HepG2 (cell line): ENCODE results near the gene ENTPD5. TPM values are rescaled to one million over a fixed set of nuclear protein-coding genes. Genes with fewer than 3 reads are reported as not detected.

Experiments
- CAMTA2 ChIP-seq: sonication (generic); formaldehyde crosslinking; IDR thresholded peaks from 2 replicates; pipeline ENCODE4 v1.4.0; 2020; ENCODE audit warnings: mild to moderate bottlenecking, missing genetic modification reagents, borderline replicate concordance
- EED ChIP-seq: sonication (generic); formaldehyde crosslinking; IDR thresholded peaks from 2 replicates; pipeline ENCODE4 v1.5.0; 2020; ENCODE audit warnings: mild to moderate bottlenecking, missing genetic modification reagents
- FLYWCH1 ChIP-seq: sonication (generic); formaldehyde crosslinking; IDR thresholded peaks from 2 replicates; pipeline ENCODE4 v1.8.1; 2023; ENCODE audit warnings: mild to moderate bottlenecking, missing genetic modification reagents
- MAFK ChIP-seq, 2 experiments: IDR thresholded peaks in 1 of 2; conservative IDR thresholded peaks in 1 of 2; 2 replicates each; pipeline ENCODE4 v1.6.1; 2011; ENCODE audit warnings: improper control_type of control experiment in 2 of 2, low read length in 2 of 2
- MTF1 ChIP-seq: sonication (generic); formaldehyde crosslinking; IDR thresholded peaks from 2 replicates; pipeline ENCODE4 v1.5.0; 2020; ENCODE audit warnings: missing genetic modification reagents
- NCOA2 ChIP-seq: sonication (generic); formaldehyde crosslinking; IDR thresholded peaks from 2 replicates; pipeline ENCODE4 v1.8.0; 2022; ENCODE audit warnings: inconsistent platforms
- RNF219 ChIP-seq: sonication (generic); formaldehyde crosslinking; IDR thresholded peaks from 2 replicates; pipeline ENCODE4 v1.5.0; 2020; ENCODE audit warnings: mild to moderate bottlenecking, missing genetic modification reagents
- SALL1 ChIP-seq: sonication (generic); formaldehyde crosslinking; IDR thresholded peaks from 2 replicates; pipeline ENCODE4 v1.8.0; 2022; ENCODE audit warnings: mild to moderate bottlenecking, missing genetic modification reagents
- TARDBP ChIP-seq: sonication (generic); formaldehyde crosslinking; IDR thresholded peaks from 2 replicates; pipeline ENCODE4 v1.8.0; 2022; ENCODE audit warnings: mild to moderate bottlenecking, missing genetic modification reagents
- ZBTB14 ChIP-seq: sonication (generic); formaldehyde crosslinking; IDR thresholded peaks from 2 replicates; pipeline ENCODE4 v1.4.0; 2020; ENCODE audit warnings: missing genetic modification reagents
- ZNF207 ChIP-seq: fragments of 450-650 bp; IDR thresholded peaks from 2 replicates; pipeline ENCODE4 v1.6.1; 2016; ENCODE audit warnings: antibody characterized with exemption, borderline replicate concordance
- ZNF326 ChIP-seq: sonication (generic); formaldehyde crosslinking; IDR thresholded peaks from 2 replicates; pipeline ENCODE4 v1.4.0; 2020; ENCODE audit warnings: missing genetic modification reagents, borderline replicate concordance
- ZNF513 ChIP-seq: sonication (generic); formaldehyde crosslinking; conservative IDR thresholded peaks from 2 replicates; pipeline ENCODE4 v1.5.0; 2020; ENCODE audit warnings: missing genetic modification reagents
- ZNF670 ChIP-seq: sonication (generic); formaldehyde crosslinking; IDR thresholded peaks from 2 replicates; pipeline ENCODE4 v1.8.0; 2022; ENCODE audit warnings: mild to moderate bottlenecking, missing genetic modification reagents, borderline replicate concordance
- ZNF792 ChIP-seq: IDR thresholded peaks from 2 replicates; pipeline ENCODE4 v1.6.1; 2016
- polyA plus RNA-seq, 8 experiments: library from polyadenylated mRNA; depleted of rRNA in 3 of 8; stranded (reverse) in 7 of 8; unstranded in 1 of 8; fragments of >200 nt; fragmentation: Illumina TruSeq in 4 of 8; extraction: Trizol in 4 of 8; gene quantifications; 2 replicates each; pipeline versions ENCODE4 v1.2.1 to v1.2.3, GENCODE V29; 2011 to 2016; ENCODE audit warnings: low read depth in 4 of 8, missing spikeins in 1 of 8, mixed read lengths in 1 of 8; ENCODE audit not compliant: insufficient read depth in 1 of 8
- total RNA-seq, 5 experiments: library from RNA; depleted of rRNA; stranded (reverse); fragments of >200 nt; fragmentation: Illumina TruSeq; extraction: Trizol; gene quantifications; 2 replicates each; pipeline ENCODE4 v1.2.3, GENCODE V29; 2016; ENCODE audit warnings: low read depth in 1 of 5
- TF ChIP-seq, protein P1 (sequence below): sonication (generic); formaldehyde crosslinking; IDR thresholded peaks from 2 replicates; pipeline ENCODE4 v1.4.0; 2020; ENCODE audit warnings: missing genetic modification reagents, borderline replicate concordance
- TF ChIP-seq, protein P2 (sequence below): sonication (generic); formaldehyde crosslinking; IDR thresholded peaks from 2 replicates; pipeline ENCODE4 v1.5.1; 2020; ENCODE audit warnings: mild to moderate bottlenecking, missing genetic modification reagents, borderline replicate concordance

Gene ENTPD5
- total and polyA plus RNA-seq, 2 of the 13 experiments (the other 11 are each of a cell fraction or from before 2014, with no cell fraction given), result 33.8 to 43.3 TPM

- TF ChIP-seq MTF1 (CRISPR knock-in tag), result no peak
- peak; percentile 84 for TF ChIP-seq TARDBP (CRISPR knock-in tag)
- TF ChIP-seq ZNF792 (CRISPR knock-in tag), result peak; percentile 87
- no peak for TF ChIP-seq ZBTB14 (CRISPR knock-in tag)
- peak; percentile 57; the same call in 1 of the 2 replicates for TF ChIP-seq ZNF670 (CRISPR knock-in tag)
- TF ChIP-seq, protein P1, sequence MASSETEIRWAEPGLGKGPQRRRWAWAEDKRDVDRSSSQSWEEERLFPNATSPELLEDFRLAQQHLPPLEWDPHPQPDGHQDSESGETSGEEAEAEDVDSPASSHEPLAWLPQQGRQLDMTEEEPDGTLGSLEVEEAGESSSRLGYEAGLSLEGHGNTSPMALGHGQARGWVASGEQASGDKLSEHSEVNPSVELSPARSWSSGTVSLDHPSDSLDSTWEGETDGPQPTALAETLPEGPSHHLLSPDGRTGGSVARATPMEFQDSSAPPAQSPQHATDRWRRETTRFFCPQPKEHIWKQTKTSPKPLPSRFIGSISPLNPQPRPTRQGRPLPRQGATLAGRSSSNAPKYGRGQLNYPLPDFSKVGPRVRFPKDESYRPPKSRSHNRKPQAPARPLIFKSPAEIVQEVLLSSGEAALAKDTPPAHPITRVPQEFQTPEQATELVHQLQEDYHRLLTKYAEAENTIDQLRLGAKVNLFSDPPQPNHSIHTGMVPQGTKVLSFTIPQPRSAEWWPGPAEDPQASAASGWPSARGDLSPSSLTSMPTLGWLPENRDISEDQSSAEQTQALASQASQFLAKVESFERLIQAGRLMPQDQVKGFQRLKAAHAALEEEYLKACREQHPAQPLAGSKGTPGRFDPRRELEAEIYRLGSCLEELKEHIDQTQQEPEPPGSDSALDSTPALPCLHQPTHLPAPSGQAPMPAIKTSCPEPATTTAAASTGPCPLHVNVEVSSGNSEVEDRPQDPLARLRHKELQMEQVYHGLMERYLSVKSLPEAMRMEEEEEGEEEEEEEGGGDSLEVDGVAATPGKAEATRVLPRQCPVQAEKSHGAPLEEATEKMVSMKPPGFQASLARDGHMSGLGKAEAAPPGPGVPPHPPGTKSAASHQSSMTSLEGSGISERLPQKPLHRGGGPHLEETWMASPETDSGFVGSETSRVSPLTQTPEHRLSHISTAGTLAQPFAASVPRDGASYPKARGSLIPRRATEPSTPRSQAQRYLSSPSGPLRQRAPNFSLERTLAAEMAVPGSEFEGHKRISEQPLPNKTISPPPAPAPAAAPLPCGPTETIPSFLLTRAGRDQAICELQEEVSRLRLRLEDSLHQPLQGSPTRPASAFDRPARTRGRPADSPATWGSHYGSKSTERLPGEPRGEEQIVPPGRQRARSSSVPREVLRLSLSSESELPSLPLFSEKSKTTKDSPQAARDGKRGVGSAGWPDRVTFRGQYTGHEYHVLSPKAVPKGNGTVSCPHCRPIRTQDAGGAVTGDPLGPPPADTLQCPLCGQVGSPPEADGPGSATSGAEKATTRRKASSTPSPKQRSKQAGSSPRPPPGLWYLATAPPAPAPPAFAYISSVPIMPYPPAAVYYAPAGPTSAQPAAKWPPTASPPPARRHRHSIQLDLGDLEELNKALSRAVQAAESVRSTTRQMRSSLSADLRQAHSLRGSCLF, result no peak
- no peak for TF ChIP-seq MAFK (conservative IDR thresholded peaks at IDR 0.05 in 1 of 2, IDR thresholded peaks at IDR 0.05 in 1 of 2; ENCODE audit: low read length in 2 of 2)
- no peak for TF ChIP-seq ZNF326 (CRISPR knock-in tag)
- TF ChIP-seq CAMTA2 (CRISPR knock-in tag), result 0 out of 2 replicates have a peak, but pooled peaks have one; percentile 76
- TF ChIP-seq, protein P2, sequence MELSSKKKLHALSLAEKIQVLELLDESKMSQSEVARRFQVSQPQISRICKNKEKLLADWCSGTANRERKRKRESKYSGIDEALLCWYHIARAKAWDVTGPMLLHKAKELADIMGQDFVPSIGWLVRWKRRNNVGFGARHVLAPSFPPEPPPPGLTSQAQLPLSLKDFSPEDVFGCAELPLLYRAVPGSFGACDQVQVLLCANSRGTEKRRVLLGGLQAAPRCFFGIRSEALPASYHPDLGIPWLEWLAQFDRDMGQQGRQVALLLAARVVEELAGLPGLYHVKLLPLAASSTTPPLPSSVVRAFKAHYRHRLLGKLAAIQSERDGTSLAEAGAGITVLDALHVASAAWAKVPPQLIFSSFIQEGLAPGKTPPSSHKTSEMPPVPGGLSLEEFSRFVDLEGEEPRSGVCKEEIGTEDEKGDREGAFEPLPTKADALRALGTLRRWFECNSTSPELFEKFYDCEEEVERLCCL (CRISPR knock-in tag), result no peak
- TF ChIP-seq EED (CRISPR knock-in tag), result peak; percentile 99
- TF ChIP-seq ZNF513, result no peak
- TF ChIP-seq FLYWCH1 (CRISPR knock-in tag), result no peak
- no peak for TF ChIP-seq ZNF207
- no peak for TF ChIP-seq RNF219 (CRISPR knock-in tag)
- TF ChIP-seq SALL1 (CRISPR knock-in tag), result peak; percentile 77
- peak; percentile 8; the same call in 1 of the 2 replicates for TF ChIP-seq NCOA2 (CRISPR knock-in tag)
These were observed 69.0 kb downstream of the ENTPD5 start, which contains the start of the genes COQ6 and FAM161B (continued) for GRCh38 chr14:73949752-73950734.
